Islet precursor cell (in vitro differentiated cells): ENCODE data around the gene AKAP5.

ENCODE experiments used
- DNase-seq: peaks from one replicate; pipeline ENCODE4 v3.0.0-alpha.2; 2018

Gene AKAP5, protein sequence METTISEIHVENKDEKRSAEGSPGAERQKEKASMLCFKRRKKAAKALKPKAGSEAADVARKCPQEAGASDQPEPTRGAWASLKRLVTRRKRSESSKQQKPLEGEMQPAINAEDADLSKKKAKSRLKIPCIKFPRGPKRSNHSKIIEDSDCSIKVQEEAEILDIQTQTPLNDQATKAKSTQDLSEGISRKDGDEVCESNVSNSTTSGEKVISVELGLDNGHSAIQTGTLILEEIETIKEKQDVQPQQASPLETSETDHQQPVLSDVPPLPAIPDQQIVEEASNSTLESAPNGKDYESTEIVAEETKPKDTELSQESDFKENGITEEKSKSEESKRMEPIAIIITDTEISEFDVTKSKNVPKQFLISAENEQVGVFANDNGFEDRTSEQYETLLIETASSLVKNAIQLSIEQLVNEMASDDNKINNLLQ

GRCh38 chr14:64465191-64465822 lies at the start of gene AKAP5:
Gene AKAP5 (plus strand): TSS chr14:64465499. CDS start chr14:64468395, 2,896 bp downstream.
- DNase-seq = peak; percentile 93

- DNase-seq = no peak
Observed at GRCh38 chr14:64416348-64416932, 48.9 kb upstream of the AKAP5 start.

DNA sequence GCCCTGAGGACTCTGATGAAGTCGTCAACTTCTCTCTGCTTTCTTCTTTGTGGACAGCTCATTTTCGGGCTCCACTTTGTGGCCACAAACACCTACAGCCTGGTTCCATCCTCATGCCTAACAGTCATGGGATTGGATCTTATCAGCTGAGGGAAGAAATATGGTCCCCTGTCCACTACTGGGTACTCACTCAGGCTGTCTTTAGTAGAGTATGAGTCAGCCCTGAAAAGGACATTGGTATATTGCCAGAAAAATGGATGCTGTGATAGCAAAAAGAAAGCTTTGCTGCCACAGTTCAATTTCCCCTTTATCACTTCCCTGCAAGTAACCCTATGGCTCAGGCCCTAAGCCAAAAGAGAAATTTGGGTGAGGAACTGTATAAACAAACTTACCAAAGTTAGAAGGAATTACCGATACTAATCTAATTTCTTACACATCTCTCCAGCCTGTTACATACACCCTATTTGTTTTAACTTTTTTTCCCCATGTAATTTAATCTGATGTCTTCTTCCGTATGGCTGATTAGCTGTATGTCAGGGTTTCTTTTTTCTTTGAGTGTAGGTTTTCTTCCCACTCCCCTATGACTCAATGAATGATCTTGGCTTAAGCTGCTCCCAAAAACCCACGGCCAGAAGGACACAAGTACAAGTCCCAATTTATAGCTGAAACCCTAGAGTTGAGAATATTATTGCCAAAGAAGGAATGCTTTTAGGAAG lies 48.1 kb upstream of the AKAP5 start:
- DNase-seq = no peak

GRCh38 chr14:64417771-64418125 lies 47.6 kb upstream of the AKAP5 start:
- DNase-seq = no peak

DNA sequence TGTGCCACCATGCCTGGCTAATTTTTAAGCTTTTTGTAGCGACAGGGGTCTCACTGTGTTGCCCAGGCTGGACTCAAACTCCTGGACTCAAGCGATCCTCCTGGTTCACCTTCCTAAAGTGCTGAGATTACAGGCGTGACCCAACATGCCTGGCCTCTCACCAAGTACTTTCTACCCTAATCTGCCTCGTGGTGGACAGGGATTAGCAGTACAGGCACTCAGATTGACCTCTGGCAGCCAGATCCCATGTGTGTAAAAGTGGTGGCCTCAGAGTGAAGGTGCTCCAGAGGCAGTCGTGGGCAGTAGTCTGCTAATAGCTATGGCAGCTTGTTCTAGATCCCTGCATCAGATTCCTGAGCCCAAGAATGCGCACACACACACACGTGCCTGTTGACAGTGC lies 46.3 kb upstream of the AKAP5 start:
- no peak for DNase-seq

GRCh38 chr14:64421166-64421565 lies 44.1 kb upstream of the AKAP5 start:
- no peak for DNase-seq

GRCh38 chr14:64422005-64422404 lies 43.3 kb upstream of the AKAP5 start:
- no peak for DNase-seq

GRCh38 chr14:64422756-64423155 lies 42.5 kb upstream of the AKAP5 start:
- DNase-seq = no peak

- DNase-seq = no peak
Observed at GRCh38 chr14:64423987-64424386, 41.3 kb upstream of the AKAP5 start.

DNA sequence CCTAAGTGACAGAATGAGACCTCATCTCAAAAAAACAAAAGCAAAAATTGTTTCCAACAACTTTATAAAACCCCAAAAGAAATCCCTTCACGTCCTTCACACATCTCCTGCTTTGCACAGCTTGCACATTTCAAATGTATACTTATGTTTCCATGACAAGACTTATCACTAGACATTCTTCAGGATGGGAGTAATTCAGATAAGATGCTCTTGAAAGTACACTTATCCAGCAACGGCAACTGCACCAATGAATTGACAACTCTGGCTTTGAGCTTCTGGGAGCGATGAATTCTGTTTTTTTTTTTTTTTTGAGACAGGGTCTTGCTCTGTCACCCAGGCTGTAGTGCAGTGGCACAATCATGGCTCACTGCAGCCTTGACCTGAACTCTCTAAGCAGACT lies 30.8 kb upstream of the AKAP5 start:
- no peak for DNase-seq

GRCh38 chr14:64438181-64438841 lies 27.0 kb upstream of the AKAP5 start:
- DNase-seq = no peak

GRCh38 chr14:64439141-64439540 lies 26.2 kb upstream of the AKAP5 start:
- no peak for DNase-seq

DNA sequence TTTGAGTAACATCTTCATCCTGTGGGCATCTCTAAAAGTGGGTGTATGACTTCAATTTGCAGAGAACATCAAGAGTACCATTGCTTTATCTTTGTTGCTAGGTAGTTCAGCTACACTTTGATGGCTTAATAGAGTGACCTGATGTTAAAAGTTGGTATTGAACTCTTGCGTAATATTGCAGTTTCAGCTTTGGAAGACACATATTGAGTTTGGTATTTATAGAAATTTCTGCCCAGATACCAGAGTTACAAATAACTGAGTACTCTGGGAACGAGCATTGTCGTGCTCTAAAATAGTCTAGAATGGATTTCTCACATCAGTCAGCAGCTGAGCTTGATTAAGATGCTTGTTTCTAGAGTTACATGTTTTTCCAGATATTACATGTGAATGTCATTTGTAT lies 24.8 kb upstream of the AKAP5 start:
- DNase-seq = no peak

DNA sequence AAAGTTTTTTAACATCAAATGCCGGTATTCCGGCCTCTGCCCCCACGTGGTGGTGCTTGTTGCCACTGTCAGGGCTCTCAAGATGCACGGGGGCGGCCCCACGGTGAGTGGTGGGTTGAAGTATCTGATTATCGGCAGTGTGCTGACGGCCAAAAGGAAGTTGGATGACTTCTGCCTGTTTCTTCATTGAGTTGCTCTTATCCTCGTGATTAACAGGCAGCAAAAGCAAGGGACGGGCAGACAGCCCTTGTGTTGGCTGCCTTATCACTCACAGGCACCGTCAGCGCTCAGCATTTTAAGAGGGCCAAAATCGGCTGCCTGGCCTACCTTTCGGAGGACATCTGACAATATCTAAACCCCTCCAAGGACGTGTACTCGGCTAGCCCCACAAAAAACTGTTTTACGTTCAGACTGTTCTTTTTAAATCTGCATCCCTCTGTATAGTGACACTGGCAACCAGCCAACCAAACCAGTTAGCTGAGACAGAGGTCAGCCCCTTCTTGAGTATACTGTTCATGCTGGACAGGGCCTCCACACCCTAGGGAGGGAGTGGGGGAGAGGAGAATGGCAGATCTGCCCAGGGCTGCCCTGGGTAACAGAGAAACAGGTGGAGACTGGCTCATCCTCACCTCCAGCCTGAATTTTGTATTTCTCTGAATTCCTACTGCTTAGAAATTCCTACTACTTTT lies 22.9 kb upstream of the AKAP5 start:
- DNase-seq = no peak

DNA sequence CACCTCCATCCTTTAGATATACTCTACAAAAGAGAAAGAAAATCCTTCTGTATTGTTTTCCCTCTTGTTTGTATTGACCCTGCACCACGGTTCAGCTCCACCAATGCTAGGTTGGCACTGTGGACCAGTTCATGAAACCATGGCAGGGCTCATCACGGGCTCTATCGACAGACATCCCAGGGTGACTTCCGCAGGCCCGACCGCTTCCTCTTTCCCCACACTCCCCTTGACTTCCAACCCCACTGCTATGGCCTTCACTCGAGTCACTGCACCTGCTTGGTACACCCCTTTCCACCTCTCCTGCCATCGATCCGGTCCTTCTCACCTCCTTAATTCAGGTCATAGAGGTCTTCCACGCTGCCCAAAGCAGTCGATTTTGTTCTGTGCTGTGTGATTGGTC lies 21.2 kb upstream of the AKAP5 start:
- DNase-seq = no peak

GRCh38 chr14:64444984-64445845 lies 20.1 kb upstream of the AKAP5 start:
- DNase-seq = peak; percentile 57

GRCh38 chr14:64447876-64448670 lies 17.2 kb upstream of the AKAP5 start:
- peak; percentile 50 for DNase-seq

- DNase-seq = no peak
Observed at GRCh38 chr14:64450255-64450654, 15.0 kb upstream of the AKAP5 start.

DNA sequence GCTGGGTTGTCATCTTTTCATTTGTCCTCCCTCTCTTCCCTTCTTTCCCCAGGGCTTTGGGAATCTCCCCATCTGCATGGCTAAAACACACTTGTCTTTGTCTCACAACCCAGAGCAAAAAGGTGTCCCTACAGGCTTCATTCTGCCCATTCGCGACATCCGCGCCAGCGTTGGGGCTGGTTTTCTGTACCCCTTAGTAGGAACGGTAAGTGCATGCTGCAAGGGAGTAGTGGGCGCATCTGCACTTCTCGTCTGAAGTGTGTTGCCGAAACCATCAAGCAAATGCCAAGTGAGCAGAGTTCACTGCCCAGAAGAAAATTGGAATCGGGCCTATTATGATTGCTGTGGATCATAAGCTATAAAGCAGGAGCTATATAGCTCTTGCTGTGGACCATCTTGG lies 10.6 kb upstream of the AKAP5 start:
- DNase-seq = no peak

DNA sequence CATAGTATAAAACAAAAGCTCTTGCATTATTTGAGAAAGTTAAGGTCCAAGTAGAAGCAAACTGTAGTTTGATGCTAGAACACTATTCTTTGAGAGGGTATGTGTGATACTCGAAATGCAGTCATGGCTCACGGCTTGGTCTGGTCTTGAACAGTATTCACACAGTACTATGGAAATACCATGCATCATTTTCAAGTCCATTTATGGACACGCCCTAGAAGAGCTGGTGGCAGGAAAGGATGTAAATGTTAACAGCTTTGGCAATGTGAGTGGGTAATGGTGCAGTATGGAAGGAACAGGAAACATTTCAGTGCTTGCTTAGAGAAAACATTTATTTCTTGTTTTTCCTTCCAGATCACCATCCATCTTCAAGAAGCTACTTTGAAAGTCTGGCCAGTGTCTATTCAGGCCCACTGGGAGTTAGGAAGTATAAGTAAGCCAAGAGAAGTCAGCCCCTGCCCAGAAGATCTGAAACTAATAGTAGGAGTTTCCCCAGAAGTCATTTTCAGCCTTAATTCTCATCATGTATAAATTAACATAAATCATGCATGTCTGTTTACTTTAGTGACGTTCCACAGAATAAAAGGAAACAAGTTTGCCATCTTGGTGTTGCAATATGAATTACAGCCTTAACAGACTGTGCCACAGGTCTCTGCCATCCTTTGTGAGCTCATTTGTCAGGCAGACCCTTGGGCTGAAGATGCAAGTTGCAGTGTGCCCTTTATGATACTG lies 5.7 kb upstream of the AKAP5 start:
- DNase-seq = no peak
